ENCODE results near the gene ANKRD18A. TPM values are rescaled to one million over a fixed set of nuclear protein-coding genes. Genes with fewer than 3 reads are reported as not detected.
"Not testable (repeated sequence)": the region's sequence is repeated elsewhere in the genome, so short reads cannot be mapped to it uniquely, and the experiment has no call there.

Gene ANKRD18A
- total and polyA plus RNA-seq, 10 of the 15 experiments (the other 5 are each of a cell fraction or from before 2014, with no cell fraction given), result 0.37 TPM; not detected in 9

- H2AFZ ChIP-seq (ENCODE audit: control insufficient read depth, low read depth, low read length); H3K4me2 ChIP-seq (ENCODE audit: control insufficient read depth, insufficient read depth); H3K27ac ChIP-seq (ENCODE audit: control insufficient read depth, insufficient read depth); POLR2A ChIA-PET; FAIRE-seq; BruUV-seq (replicated peaks); SMC1A ChIA-PET (ENCODE audit: uncharacterized antibody, unreplicated experiment); H3K36me3 ChIP-seq (ENCODE audit: control insufficient read depth in 2 of 2, insufficient read depth in 2 of 2, low read length in 1 of 2); ATAC-seq; intact Hi-C loops (cut with micrococcal nuclease; ENCODE audit: unreplicated experiment); H3K79me2 ChIP-seq (ENCODE audit: control insufficient read depth, insufficient read depth, low read length); H3K27me3 ChIP-seq (replicated peaks in 1 of 2; ENCODE audit: control insufficient read depth in 2 of 2, insufficient read depth in 2 of 2, low read length in 1 of 2); H3K9ac ChIP-seq (ENCODE audit: control insufficient read depth, insufficient read depth, low read length); H3K4me1 ChIP-seq (ENCODE audit: control insufficient read depth, insufficient read depth, low read length); H3K4me3 ChIP-seq; CTCF ChIA-PET; H4K20me1 ChIP-seq (ENCODE audit: control insufficient read depth, insufficient read depth); DNase-seq (ENCODE audit: low read depth, low spot score); RAD21 ChIA-PET (ENCODE audit: unreplicated experiment); H3K9me3 ChIP-seq (replicated peaks; ENCODE audit: control insufficient read depth, insufficient read depth, low read length); in situ Hi-C loops (cut with MboI): not testable (repeated sequence)
- WGBS (ENCODE audit: insufficient coverage, insufficient replicate concordance, low lambda C conversion rate, missing lambda C conversion rate), result 13% methylated on average over 9 of the region's 9 CpGs
These were observed 28.9 kb downstream of the ANKRD18A start for GRCh38 chr9:38591346-38592063.

GRCh38 chr9:38583765-38584164, 36.6 kb downstream of the ANKRD18A start:
- in situ Hi-C loops (cut with MboI); BruUV-seq (replicated peaks); DNase-seq (ENCODE audit: low read depth, low spot score); H3K9ac ChIP-seq (ENCODE audit: control insufficient read depth, insufficient read depth, low read length); H3K79me2 ChIP-seq (ENCODE audit: control insufficient read depth, insufficient read depth, low read length); intact Hi-C loops (cut with micrococcal nuclease; ENCODE audit: unreplicated experiment); H3K36me3 ChIP-seq (ENCODE audit: control insufficient read depth in 2 of 2, insufficient read depth in 2 of 2, low read length in 1 of 2); SMC1A ChIA-PET (ENCODE audit: uncharacterized antibody, unreplicated experiment); RAD21 ChIA-PET (ENCODE audit: unreplicated experiment); CTCF ChIA-PET; H3K4me1 ChIP-seq (ENCODE audit: control insufficient read depth, insufficient read depth, low read length); H4K20me1 ChIP-seq (ENCODE audit: control insufficient read depth, insufficient read depth); H3K9me3 ChIP-seq (replicated peaks; ENCODE audit: control insufficient read depth, insufficient read depth, low read length); H2AFZ ChIP-seq (ENCODE audit: control insufficient read depth, low read depth, low read length); H3K4me3 ChIP-seq; ATAC-seq; H3K27me3 ChIP-seq (replicated peaks in 1 of 2; ENCODE audit: control insufficient read depth in 2 of 2, insufficient read depth in 2 of 2, low read length in 1 of 2); H3K27ac ChIP-seq (ENCODE audit: control insufficient read depth, insufficient read depth); FAIRE-seq; POLR2A ChIA-PET; H3K4me2 ChIP-seq (ENCODE audit: control insufficient read depth, insufficient read depth): not testable (repeated sequence)
- WGBS (ENCODE audit: insufficient coverage, insufficient replicate concordance, low lambda C conversion rate, missing lambda C conversion rate), result 10% methylated on average over 3 of the region's 3 CpGs

GRCh38 chr9:38580112-38580511, 40.3 kb downstream of the ANKRD18A start:
- intact Hi-C loops (cut with micrococcal nuclease; ENCODE audit: unreplicated experiment); H3K4me2 ChIP-seq (ENCODE audit: control insufficient read depth, insufficient read depth); H3K79me2 ChIP-seq (ENCODE audit: control insufficient read depth, insufficient read depth, low read length); H3K36me3 ChIP-seq (ENCODE audit: control insufficient read depth in 2 of 2, insufficient read depth in 2 of 2, low read length in 1 of 2); H4K20me1 ChIP-seq (ENCODE audit: control insufficient read depth, insufficient read depth); BruUV-seq (replicated peaks); H2AFZ ChIP-seq (ENCODE audit: control insufficient read depth, low read depth, low read length); H3K9ac ChIP-seq (ENCODE audit: control insufficient read depth, insufficient read depth, low read length); DNase-seq (ENCODE audit: low read depth, low spot score); RAD21 ChIA-PET (ENCODE audit: unreplicated experiment); in situ Hi-C loops (cut with MboI); CTCF ChIA-PET; H3K27ac ChIP-seq (ENCODE audit: control insufficient read depth, insufficient read depth); ATAC-seq; H3K4me1 ChIP-seq (ENCODE audit: control insufficient read depth, insufficient read depth, low read length); H3K4me3 ChIP-seq; H3K9me3 ChIP-seq (replicated peaks; ENCODE audit: control insufficient read depth, insufficient read depth, low read length); POLR2A ChIA-PET; H3K27me3 ChIP-seq (replicated peaks in 1 of 2; ENCODE audit: control insufficient read depth in 2 of 2, insufficient read depth in 2 of 2, low read length in 1 of 2); SMC1A ChIA-PET (ENCODE audit: uncharacterized antibody, unreplicated experiment); FAIRE-seq: not testable (repeated sequence)
- 41% methylated on average over 3 of the region's 3 CpGs for WGBS (ENCODE audit: insufficient coverage, insufficient replicate concordance, low lambda C conversion rate, missing lambda C conversion rate)

- BruUV-seq (replicated peaks), result not testable (repeated sequence)
These were observed 44.2 kb downstream of the ANKRD18A start for GRCh38 chr9:38576181-38576580.

More at GRCh38 chr9:38576181-38576580, 44.2 kb downstream of the ANKRD18A start:
- ATAC-seq; intact Hi-C loops (cut with micrococcal nuclease; ENCODE audit: unreplicated experiment); H3K9ac ChIP-seq (ENCODE audit: control insufficient read depth, insufficient read depth, low read length); POLR2A ChIA-PET; in situ Hi-C loops (cut with MboI); H3K4me1 ChIP-seq (ENCODE audit: control insufficient read depth, insufficient read depth, low read length); H3K4me3 ChIP-seq; H3K27me3 ChIP-seq (replicated peaks in 1 of 2; ENCODE audit: control insufficient read depth in 2 of 2, insufficient read depth in 2 of 2, low read length in 1 of 2); SMC1A ChIA-PET (ENCODE audit: uncharacterized antibody, unreplicated experiment); H3K27ac ChIP-seq (ENCODE audit: control insufficient read depth, insufficient read depth); DNase-seq (ENCODE audit: low read depth, low spot score); H2AFZ ChIP-seq (ENCODE audit: control insufficient read depth, low read depth, low read length); RAD21 ChIA-PET (ENCODE audit: unreplicated experiment); H3K36me3 ChIP-seq (ENCODE audit: control insufficient read depth in 2 of 2, insufficient read depth in 2 of 2, low read length in 1 of 2); H4K20me1 ChIP-seq (ENCODE audit: control insufficient read depth, insufficient read depth); H3K9me3 ChIP-seq (replicated peaks; ENCODE audit: control insufficient read depth, insufficient read depth, low read length); H3K4me2 ChIP-seq (ENCODE audit: control insufficient read depth, insufficient read depth); FAIRE-seq; H3K79me2 ChIP-seq (ENCODE audit: control insufficient read depth, insufficient read depth, low read length): not testable (repeated sequence)
- WGBS (ENCODE audit: insufficient coverage, insufficient replicate concordance, low lambda C conversion rate, missing lambda C conversion rate), result 0% methylated on average over 1 of the region's 1 CpG
- CTCF ChIA-PET, result interaction anchor here (0.8 kb wide), 2 partner anchors 158 to 159 kb away, joined by 3 read pairs; no protein-coding TSS in a partner anchor

Measured in GM12878 (cell line).